ENCODE measurements around the gene CEBPZ.

DNA sequence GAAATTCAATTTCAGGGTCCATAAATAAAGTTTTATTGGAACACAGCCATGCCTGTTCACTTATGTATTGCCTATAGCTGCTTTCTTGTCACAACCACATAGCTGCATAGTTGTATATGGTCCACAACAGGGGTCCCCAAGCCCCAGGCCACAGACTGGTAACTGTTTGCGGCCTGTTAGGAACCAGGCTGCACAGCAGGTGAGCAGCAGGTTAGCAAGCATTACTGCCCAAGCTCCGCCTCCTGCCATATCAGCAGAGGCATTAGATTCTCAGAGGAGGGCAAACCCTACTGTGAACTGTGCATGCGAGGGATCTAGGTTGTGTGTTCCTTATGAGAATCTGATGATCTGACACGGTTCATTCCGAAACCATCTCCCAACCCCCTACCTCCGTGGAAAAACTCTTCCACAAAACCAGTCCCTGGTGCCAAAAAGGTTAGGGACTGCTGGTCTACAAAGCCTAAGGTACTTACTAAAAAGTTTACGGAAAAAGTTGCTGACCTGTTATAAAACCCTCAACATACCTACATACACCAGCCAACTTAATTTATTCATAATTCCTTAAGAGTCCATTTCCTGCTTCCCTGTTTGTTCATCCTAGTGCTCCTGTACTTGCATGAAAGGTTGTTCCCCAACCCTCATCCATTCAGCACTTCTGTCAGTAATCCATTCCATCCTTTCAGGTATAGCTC is 40.1 kb upstream of the CEBPZ start:
- TF ChIP-seq EZH2 (IDR thresholded peaks at IDR 0.05; ENCODE audit: borderline replicate concordance, low read depth, low read length, severe bottlenecking) = no peak
- TF ChIP-seq, protein P1, sequence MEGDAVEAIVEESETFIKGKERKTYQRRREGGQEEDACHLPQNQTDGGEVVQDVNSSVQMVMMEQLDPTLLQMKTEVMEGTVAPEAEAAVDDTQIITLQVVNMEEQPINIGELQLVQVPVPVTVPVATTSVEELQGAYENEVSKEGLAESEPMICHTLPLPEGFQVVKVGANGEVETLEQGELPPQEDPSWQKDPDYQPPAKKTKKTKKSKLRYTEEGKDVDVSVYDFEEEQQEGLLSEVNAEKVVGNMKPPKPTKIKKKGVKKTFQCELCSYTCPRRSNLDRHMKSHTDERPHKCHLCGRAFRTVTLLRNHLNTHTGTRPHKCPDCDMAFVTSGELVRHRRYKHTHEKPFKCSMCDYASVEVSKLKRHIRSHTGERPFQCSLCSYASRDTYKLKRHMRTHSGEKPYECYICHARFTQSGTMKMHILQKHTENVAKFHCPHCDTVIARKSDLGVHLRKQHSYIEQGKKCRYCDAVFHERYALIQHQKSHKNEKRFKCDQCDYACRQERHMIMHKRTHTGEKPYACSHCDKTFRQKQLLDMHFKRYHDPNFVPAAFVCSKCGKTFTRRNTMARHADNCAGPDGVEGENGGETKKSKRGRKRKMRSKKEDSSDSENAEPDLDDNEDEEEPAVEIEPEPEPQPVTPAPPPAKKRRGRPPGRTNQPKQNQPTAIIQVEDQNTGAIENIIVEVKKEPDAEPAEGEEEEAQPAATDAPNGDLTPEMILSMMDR (IDR thresholded peaks at IDR 0.05; ENCODE audit: borderline replicate concordance, extremely low read depth, low read length, poor library complexity, severe bottlenecking) = no peak

All from DND-41 (cell line).